K562 (cell line): ENCODE data around the gene SLC2A4RG.

Experiments used
- GATA2 ChIP-seq: sonication (generic); formaldehyde crosslinking; IDR thresholded peaks from 2 replicates; pipeline ENCODE4 v1.4.0; 2020; ENCODE audit warnings: mild to moderate bottlenecking, missing genetic modification reagents
- KLF13 ChIP-seq: fragments of 450-650 bp; IDR thresholded peaks from 2 replicates; pipeline ENCODE4 v1.6.1; 2016; ENCODE audit warnings: missing genetic modification characterization, low read depth, mild to moderate bottlenecking, missing compliant biosample characterization, moderate library complexity, borderline replicate concordance

DNA sequence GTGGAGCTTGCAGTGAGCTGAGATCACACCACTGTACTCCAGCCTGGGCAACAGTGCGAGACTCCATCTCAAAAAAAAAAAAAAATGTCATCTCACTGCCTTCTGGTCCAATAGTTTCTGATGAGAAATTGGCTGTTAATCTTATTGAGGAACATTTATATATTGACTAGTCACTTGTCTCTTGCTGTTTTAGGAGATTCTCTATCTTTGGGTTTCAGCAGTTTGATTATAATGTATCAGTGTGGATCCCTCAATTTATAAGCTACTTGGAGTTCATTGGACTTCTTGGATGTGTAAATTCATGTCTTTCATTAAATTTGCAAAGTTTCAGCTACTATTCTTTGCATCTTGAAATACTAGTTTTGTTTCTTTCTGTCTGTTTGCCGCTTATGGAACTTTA is 20.6 kb upstream of the SLC2A4RG start:
- TF ChIP-seq KLF13 (tag) (no peak), GATA2 (CRISPR knock-in tag) (no peak)
